Transverse colon (tissue), 4 donors: ENCODE data around the gene KAT7. TPM values are rescaled to one million over a fixed set of nuclear protein-coding genes. Genes with fewer than 3 reads are reported as not detected.

Experiments
- DNase-seq: peaks from one replicate; pipeline ENCODE4 v3.0.0-alpha.2; 2019
- H3K27ac ChIP-seq, 4 donors: fragments of 200-600 bp; sonication (generic); 2 replicates each; pipeline ENCODE4 v1.5.1; 2016 to 2018; ENCODE audit warnings: inconsistent platforms in 4 of 4
- H3K27me3 ChIP-seq: fragments of 200-600 bp; sonication (generic); 2 replicates; pipeline ENCODE4 v1.5.1; 2017; ENCODE audit warnings: inconsistent platforms
- H3K36me3 ChIP-seq, 4 donors: fragments of 200-600 bp; sonication (generic); 2 replicates each; pipeline ENCODE4 v1.5.1; 2017 to 2019; ENCODE audit warnings: inconsistent platforms in 4 of 4
- H3K4me1 ChIP-seq, 4 donors: fragments of 200-600 bp; sonication (generic); 2 replicates each; pipeline ENCODE4 v1.5.1; 2017 to 2020; ENCODE audit warnings: inconsistent platforms in 4 of 4
- H3K4me3 ChIP-seq, 4 donors: fragments of 200-600 bp; sonication (generic); 1 replicate in 1 of 4; 2 replicates in 3 of 4; pipeline versions ENCODE4 v1.5.1 to v1.6.1; 2017 to 2019; ENCODE audit warnings: inconsistent platforms in 4 of 4
- H3K9me3 ChIP-seq, 2 donors: fragments of 200-600 bp; sonication (generic); 2 replicates each; pipeline ENCODE4 v1.5.1; 2017 to 2019; ENCODE audit warnings: inconsistent platforms in 2 of 2
- EP300 ChIP-seq: sonication (generic); formaldehyde crosslinking; IDR thresholded peaks from one replicate; pipeline ENCODE4 v1.6.1; 2017; ENCODE audit warnings: antibody characterized with exemption, low read depth
- POLR2A ChIP-seq: fragments of 450-650 bp; IDR thresholded peaks from one replicate; pipeline ENCODE4 v1.6.1; 2016; ENCODE audit warnings: antibody characterized with exemption, mild to moderate bottlenecking, moderate library complexity
- POLR2AphosphoS5 ChIP-seq, 3 donors: sonication (generic); formaldehyde crosslinking; IDR thresholded peaks; one replicate each; pipeline ENCODE4 v1.6.1; 2016; ENCODE audit warnings: antibody characterized with exemption in 3 of 3
- WGBS, 2 donors: methylation state at CpG; one replicate each; pipeline ENCODE4 v1.1.5; 2018; ENCODE audit warnings: low coverage in 1 of 2; 5-methylcytosine and 5-hydroxymethylcytosine counted together
- in situ Hi-C, 4 donors: fragments of 200-750 bp; cut with MboI; loops; one replicate each; pipeline versions ENCODE4 v1.15.0 to v1.15.1; 2017; ENCODE audit warnings: low sequenced_read_pairs in 3 of 4, low pct_ligation_motif_present in 1 of 4, low pct_unique_long_range_greater_than_20kb in 1 of 4
- intact Hi-C: fragments of 100-400 bp; cut with DNase I; formaldehyde crosslinking; loops from one replicate; pipeline ENCODE4 v1.15.1; 2023; ENCODE audit warnings: low total_unique reads
- total RNA-seq, 4 donors: library from RNA; depleted of rRNA; stranded (reverse); fragments of >200 nt; gene quantifications; one replicate each; pipeline ENCODE4 v1.1.0, GENCODE V29; 2016
- TF ChIP-seq, protein P1 (sequence below), 5 experiments: fragments of 200-600 bp in 3 of 5; fragments of 450-650 bp in 2 of 5; sonication (generic) in 3 of 5; IDR thresholded peaks; 1 replicate in 2 of 5; 2 replicates in 3 of 5; pipeline ENCODE4 v1.5.1; 2016 to 2017; ENCODE audit warnings: antibody characterized with exemption in 5 of 5, inconsistent platforms in 3 of 5, mild to moderate bottlenecking in 2 of 5, moderate library complexity in 1 of 5

Gene KAT7
- total RNA-seq, 4 donors from 2014 or later, result 21.3 to 54.2 (median 32.8) TPM

DNA sequence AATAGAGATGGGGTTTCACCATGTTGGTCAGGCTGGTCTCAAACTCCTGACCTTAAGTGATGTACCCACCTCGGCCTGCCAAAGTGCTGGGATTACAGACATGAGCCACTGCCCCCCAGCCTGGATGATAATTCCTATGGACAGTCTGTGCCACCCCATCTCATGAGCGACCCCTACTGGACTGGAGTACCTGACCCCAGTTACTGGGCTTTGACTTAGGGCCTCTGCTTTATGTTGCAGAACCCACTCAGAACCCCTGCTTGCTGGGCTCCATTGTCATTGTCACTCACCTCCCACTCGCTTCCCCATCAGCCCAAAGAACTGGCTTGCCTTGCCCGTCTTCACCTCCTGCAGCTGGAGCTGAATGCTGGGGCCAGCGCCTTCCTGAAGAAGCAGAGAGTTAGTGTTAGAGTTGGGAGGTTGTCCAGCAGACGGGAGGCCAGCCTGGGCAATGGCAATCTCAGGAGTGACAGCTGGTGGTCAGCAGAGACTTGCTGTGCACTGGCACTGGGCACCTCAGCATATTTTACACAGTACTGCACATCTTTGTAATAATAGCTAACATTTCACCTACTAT, 55.4 kb downstream of the KAT7 start:
- Histone ChIP-seq H3K4me1 (peaks cover 0 to 20% (median 12%) of the 10 kb centered on the region in 4 donors), H3K27ac (no peak overlapping the region), H3K4me3 (no peak overlapping the region), H3K27me3 (no peaks in the 10 kb centered on the region), H3K9me3 (no peaks in the 10 kb centered on the region), H3K36me3 (no peaks in the 10 kb centered on the region)
- in situ Hi-C loops, result loop anchor here in 1 of 4 donors (10.0 kb wide), 1 partner anchor 279 kb away; no protein-coding TSS in a partner anchor
- TF ChIP-seq, protein P1, sequence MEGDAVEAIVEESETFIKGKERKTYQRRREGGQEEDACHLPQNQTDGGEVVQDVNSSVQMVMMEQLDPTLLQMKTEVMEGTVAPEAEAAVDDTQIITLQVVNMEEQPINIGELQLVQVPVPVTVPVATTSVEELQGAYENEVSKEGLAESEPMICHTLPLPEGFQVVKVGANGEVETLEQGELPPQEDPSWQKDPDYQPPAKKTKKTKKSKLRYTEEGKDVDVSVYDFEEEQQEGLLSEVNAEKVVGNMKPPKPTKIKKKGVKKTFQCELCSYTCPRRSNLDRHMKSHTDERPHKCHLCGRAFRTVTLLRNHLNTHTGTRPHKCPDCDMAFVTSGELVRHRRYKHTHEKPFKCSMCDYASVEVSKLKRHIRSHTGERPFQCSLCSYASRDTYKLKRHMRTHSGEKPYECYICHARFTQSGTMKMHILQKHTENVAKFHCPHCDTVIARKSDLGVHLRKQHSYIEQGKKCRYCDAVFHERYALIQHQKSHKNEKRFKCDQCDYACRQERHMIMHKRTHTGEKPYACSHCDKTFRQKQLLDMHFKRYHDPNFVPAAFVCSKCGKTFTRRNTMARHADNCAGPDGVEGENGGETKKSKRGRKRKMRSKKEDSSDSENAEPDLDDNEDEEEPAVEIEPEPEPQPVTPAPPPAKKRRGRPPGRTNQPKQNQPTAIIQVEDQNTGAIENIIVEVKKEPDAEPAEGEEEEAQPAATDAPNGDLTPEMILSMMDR (IDR thresholded peaks at IDR 0.05), result peak in 1 of 5 experiments; percentile 21
- no peak for TF ChIP-seq POLR2A
- 92% methylated on average over 6 of the region's 6 CpGs; no CpG with 5 or more reads in 1 of the 2 donors for WGBS, 2 donors
- DNase-seq, result no peak
- intact Hi-C loops, result no loop called here

DNA sequence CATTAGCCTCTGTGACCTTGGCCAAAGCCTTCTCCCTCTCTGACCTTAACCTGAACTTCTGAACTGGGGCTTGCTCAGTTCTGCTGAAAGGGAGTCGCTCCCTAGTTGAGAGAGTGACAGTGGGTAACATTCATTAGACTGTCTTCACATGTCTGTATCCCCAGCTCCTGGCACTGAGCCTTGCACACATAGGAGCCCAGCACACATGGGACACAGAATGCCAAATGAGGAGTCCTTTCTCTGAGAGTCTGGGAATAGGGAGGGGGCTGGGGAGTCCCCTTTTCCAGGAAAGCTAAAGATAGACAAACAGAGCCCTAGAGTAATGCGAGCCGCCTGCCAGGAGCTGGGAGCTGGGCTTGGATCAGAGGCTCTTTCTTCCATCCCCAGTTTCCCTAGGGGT, 56.8 kb downstream of the KAT7 start:
- Histone ChIP-seq H3K9me3 (no peaks in the 10 kb centered on the region), H3K4me3 (no peak overlapping the region), H3K36me3 (no peaks in the 10 kb centered on the region), H3K4me1 (peaks cover 0 to 20% (median 12%) of the 10 kb centered on the region in 4 donors), H3K27ac (peak overlapping the region; percentile 42 to 57 (median 53)), H3K27me3 (peaks cover 7% of the 10 kb centered on the region)
- WGBS, 2 donors, result 29 to 85% methylated on average over 1 to 3 of the region's 3 CpGs
- in situ Hi-C loops, result loop anchor here in 1 of 4 donors (10.0 kb wide), 1 partner anchor 281 kb away; no protein-coding TSS in a partner anchor
- intact Hi-C loops, result no loop called here
- no peak for DNase-seq
- TF ChIP-seq POLR2AphosphoS5 (IDR thresholded peaks at IDR 0.05), result peak in 1 of 3 donors; percentile 56
- TF ChIP-seq, protein P1 (IDR thresholded peaks at IDR 0.05), result no peak
- TF ChIP-seq EP300, result no peak
- no peak for TF ChIP-seq POLR2A

DNA sequence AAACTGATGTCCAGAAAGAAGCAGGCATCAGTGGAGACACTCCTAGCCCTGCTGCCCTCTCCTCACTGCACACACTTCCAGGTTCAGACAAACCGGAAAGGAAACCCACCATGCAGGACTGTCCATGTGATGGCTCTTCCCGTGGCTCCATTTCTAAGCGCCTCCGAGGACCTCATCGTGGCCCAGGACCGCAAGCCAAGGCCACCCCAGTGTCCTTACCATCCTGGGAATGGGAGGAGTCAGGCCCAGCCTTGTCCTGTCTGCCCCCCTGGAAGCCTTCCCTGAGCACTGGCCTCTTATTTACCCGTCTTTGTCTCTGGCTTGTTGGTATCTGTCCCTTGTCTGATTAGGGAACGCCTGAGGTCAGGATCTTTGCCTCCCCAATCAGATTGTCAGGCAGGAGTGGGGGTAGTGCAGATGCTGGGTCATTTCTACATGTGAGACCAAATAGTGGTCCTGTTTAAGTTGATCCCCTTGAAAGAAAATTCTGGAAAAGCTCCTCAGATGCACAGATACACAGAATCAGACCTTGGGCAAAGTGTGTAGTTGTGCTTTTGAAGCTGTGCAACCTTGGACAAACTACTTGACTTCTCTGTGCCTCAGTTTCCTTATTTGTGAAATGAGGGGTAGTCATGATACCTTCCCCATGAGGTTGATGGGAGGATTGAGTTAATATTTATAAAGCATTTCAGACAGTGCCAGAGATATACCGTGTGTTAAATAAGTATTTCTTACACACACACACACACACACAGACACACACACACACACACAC, 58.6 kb downstream of the KAT7 start:
- 80 to 86% methylated on average over 2 to 9 of the region's 9 CpGs for WGBS, 2 donors
- DNase-seq, result no peak
- no peak overlapping the region for H3K27ac ChIP-seq
- TF ChIP-seq, protein P1 (IDR thresholded peaks at IDR 0.05), result no peak
- TF ChIP-seq POLR2AphosphoS5 (IDR thresholded peaks at IDR 0.05) (no peak), EP300 (no peak), POLR2A (no peak)
- intact Hi-C loops (no loop called here), in situ Hi-C loops (loop anchor here in 1 of 4 donors (10.0 kb wide), 1 partner anchor 282 kb away; no protein-coding TSS in a partner anchor)
- H3K36me3 ChIP-seq, result no peaks in the 10 kb centered on the region
- H3K4me1 ChIP-seq, result peaks cover 0 to 34% (median 25%) of the 10 kb centered on the region in 4 donors
- no peaks in the 10 kb centered on the region for H3K9me3 ChIP-seq
- H3K27me3 ChIP-seq, result peaks cover 24% of the 10 kb centered on the region
- no peak overlapping the region for H3K4me3 ChIP-seq

DNA sequence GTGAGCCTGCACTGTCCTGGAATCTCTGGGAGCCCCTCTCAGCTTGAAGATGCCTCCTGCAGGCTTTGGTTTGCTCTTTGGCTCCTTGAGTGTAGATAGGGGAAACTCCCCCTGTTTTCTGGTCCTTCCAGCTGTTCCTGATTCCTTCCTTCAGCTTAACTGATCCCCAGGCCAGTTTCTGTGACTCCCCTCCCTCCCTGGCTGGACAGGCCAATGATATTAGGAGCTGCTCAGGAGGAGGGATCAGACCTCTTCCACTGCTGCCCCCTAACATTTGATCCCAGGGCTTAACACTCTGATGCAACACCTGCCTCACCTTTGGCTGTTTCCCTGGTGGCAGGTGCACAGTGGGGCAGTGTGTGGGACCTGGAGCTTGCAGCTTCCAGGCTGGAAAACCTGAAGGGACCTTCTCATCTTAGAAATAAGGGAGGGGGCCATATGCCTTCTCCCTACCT, 59.6 kb downstream of the KAT7 start, which contains the start of gene TAC4:
TAC4 (minus strand) TSS at position 51 of the 455 bp plus-strand sequence. CDS start 52 bp downstream, outside the sequence.
- in situ Hi-C loops (loop anchor here in 1 of 4 donors (10.0 kb wide), 1 partner anchor 283 kb away; no protein-coding TSS in a partner anchor), intact Hi-C loops (no loop called here)
- Histone ChIP-seq H3K27me3 (peaks cover 33% of the 10 kb centered on the region), H3K36me3 (no peaks in the 10 kb centered on the region), H3K4me3 (no peak within 1 kb of the TSS), H3K9me3 (no peaks in the 10 kb centered on the region), H3K4me1 (peaks cover 0 to 34% (median 24%) of the 10 kb centered on the region in 4 donors), H3K27ac (no peak within 1 kb of the TSS)
- DNase-seq, result no peak
- TF ChIP-seq EP300 (no peak), POLR2AphosphoS5 (IDR thresholded peaks at IDR 0.05) (no peak), POLR2A (no peak)
